Measurements from ENCODE around the gene PYDC2.

Gene PYDC2

GRCh38 chr3:191430103-191430502, 30.9 kb upstream of the PYDC2 start:
- Histone ChIP-seq H3K27ac (replicated peaks) (no peak overlapping the region), H3K4me3 (replicated peaks; ENCODE audit: insufficient read depth, low read length) (no peak overlapping the region), H3K27me3 (ENCODE audit: insufficient read depth, poor library complexity, severe bottlenecking) (no peaks in the 10 kb centered on the region)
- DNase-seq (ENCODE audit: low read depth in 1 of 2, low spot score in 1 of 2), result no peak
- no peak for TF ChIP-seq SPI1 (IDR thresholded peaks at IDR 0.05; ENCODE audit: borderline replicate concordance, low read depth)
- no peak for TF ChIP-seq POLR2AphosphoS5 (IDR thresholded peaks at IDR 0.05; ENCODE audit: low read depth)
- no peak for TF ChIP-seq REST (IDR thresholded peaks at IDR 0.05; ENCODE audit: insufficient replicate concordance, low read depth)
- TF ChIP-seq CTCF (IDR thresholded peaks at IDR 0.05; ENCODE audit: insufficient read depth, low read length), result no peak
- TF ChIP-seq GABPA (IDR thresholded peaks at IDR 0.05; ENCODE audit: low read depth), result no peak

DNA sequence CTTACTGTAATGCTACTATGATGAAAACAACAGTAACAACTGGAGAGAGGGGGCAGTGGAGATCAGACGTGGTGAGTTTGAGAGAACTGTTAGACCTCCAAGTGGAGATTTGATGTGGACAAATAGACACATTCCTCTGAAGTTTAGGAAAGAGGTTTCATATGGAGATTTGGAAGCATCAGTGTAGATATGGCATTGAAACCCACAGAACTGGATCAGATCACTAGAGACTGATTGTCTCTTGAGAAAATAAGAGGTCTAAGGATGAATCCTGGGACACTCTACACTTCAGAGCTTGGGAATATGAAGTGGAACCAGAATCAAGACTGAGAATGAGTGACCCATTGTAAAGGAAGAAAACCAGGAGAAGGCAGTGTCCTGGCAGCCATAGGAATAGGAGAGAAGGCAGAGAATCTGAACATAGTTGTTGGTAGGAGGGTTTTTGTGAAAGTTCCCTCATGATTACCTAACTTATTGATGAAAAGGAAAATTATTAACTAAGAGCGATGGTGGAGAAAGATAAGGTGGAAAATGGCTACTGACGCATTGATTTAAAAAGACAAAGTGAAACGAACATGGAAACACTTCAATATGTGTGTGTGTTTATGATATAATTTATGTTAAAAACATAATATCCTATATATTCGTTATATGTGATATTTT, 29.7 kb upstream of the PYDC2 start:
- Histone ChIP-seq H3K4me3 (replicated peaks; ENCODE audit: insufficient read depth, low read length) (no peak overlapping the region), H3K27ac (replicated peaks) (no peak overlapping the region), H3K27me3 (ENCODE audit: insufficient read depth, poor library complexity, severe bottlenecking) (no peaks in the 10 kb centered on the region)
- no peak for TF ChIP-seq POLR2AphosphoS5 (IDR thresholded peaks at IDR 0.05; ENCODE audit: low read depth)
- no peak for TF ChIP-seq SPI1 (IDR thresholded peaks at IDR 0.05; ENCODE audit: borderline replicate concordance, low read depth)
- no peak for TF ChIP-seq REST (IDR thresholded peaks at IDR 0.05; ENCODE audit: insufficient replicate concordance, low read depth)
- no peak for TF ChIP-seq CTCF (IDR thresholded peaks at IDR 0.05; ENCODE audit: insufficient read depth, low read length)
- TF ChIP-seq GABPA (IDR thresholded peaks at IDR 0.05; ENCODE audit: low read depth), result no peak
- DNase-seq (ENCODE audit: low read depth in 1 of 2, low spot score in 1 of 2), result no peak

GRCh38 chr3:191432162-191432561, 28.8 kb upstream of the PYDC2 start:
- H3K27me3 ChIP-seq (ENCODE audit: insufficient read depth, poor library complexity, severe bottlenecking), result no peaks in the 10 kb centered on the region
- TF ChIP-seq GABPA (IDR thresholded peaks at IDR 0.05; ENCODE audit: low read depth), result no peak
- TF ChIP-seq SPI1 (IDR thresholded peaks at IDR 0.05; ENCODE audit: borderline replicate concordance, low read depth), result no peak
- no peak for TF ChIP-seq POLR2AphosphoS5 (IDR thresholded peaks at IDR 0.05; ENCODE audit: low read depth)
- no peak for TF ChIP-seq REST (IDR thresholded peaks at IDR 0.05; ENCODE audit: insufficient replicate concordance, low read depth)
- TF ChIP-seq CTCF (IDR thresholded peaks at IDR 0.05; ENCODE audit: insufficient read depth, low read length), result no peak
- H3K4me3 ChIP-seq (replicated peaks; ENCODE audit: insufficient read depth, low read length), result no peak overlapping the region
- no peak overlapping the region for H3K27ac ChIP-seq (replicated peaks)
- DNase-seq (ENCODE audit: low read depth in 1 of 2, low spot score in 1 of 2), result no peak

Measured in HL-60 (cell line).